ENCODE data around the gene TLE7. TPM values are rescaled to one million over a fixed set of nuclear protein-coding genes. Genes with fewer than 3 reads are reported as not detected.

Gene TLE7
- total and polyA plus RNA-seq, 2 experiments from 2014 or later, result 0.44 to 2.5 TPM

DNA sequence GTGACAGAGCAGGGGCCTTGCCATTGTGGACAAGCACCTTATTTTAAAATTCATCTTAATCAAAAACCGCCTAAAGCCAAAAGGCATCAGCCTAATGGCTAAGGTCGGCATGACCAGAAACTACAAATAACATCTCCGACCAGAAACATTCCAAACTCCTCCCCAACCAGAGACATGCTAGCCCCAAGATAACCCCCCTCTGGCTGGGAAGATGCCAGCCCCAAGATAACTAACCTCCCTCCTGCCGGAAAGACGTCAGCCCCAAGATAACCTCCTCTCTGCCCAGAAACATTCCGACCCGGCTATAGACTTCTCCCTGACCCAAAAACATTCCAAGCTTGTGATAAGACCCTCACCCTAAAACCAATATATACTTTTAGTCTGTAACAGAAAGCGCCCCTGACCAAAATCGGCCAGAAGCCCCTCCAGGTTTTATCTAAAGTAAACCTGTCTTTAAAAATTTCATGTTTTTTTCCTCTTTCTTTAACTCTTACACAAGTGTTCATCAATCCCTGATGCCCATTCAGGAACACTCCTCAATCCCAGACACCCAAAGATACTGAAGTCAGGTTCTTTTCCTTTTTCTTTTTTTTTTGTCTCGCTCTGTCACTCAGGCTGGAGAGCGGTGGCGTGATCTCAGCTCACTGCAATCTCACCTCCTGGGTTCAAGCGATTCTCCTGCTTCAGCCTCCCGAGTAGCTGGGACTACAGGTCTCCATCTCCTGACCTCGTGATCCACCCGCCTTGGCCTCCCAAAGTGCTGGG is 32.7 kb downstream of the TLE7 start (continued):
- TF ChIP-seq, protein P1, sequence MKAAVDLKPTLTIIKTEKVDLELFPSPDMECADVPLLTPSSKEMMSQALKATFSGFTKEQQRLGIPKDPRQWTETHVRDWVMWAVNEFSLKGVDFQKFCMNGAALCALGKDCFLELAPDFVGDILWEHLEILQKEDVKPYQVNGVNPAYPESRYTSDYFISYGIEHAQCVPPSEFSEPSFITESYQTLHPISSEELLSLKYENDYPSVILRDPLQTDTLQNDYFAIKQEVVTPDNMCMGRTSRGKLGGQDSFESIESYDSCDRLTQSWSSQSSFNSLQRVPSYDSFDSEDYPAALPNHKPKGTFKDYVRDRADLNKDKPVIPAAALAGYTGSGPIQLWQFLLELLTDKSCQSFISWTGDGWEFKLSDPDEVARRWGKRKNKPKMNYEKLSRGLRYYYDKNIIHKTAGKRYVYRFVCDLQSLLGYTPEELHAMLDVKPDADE (IDR thresholded peaks at IDR 0.05), result no peak
- TF ChIP-seq, protein P2, sequence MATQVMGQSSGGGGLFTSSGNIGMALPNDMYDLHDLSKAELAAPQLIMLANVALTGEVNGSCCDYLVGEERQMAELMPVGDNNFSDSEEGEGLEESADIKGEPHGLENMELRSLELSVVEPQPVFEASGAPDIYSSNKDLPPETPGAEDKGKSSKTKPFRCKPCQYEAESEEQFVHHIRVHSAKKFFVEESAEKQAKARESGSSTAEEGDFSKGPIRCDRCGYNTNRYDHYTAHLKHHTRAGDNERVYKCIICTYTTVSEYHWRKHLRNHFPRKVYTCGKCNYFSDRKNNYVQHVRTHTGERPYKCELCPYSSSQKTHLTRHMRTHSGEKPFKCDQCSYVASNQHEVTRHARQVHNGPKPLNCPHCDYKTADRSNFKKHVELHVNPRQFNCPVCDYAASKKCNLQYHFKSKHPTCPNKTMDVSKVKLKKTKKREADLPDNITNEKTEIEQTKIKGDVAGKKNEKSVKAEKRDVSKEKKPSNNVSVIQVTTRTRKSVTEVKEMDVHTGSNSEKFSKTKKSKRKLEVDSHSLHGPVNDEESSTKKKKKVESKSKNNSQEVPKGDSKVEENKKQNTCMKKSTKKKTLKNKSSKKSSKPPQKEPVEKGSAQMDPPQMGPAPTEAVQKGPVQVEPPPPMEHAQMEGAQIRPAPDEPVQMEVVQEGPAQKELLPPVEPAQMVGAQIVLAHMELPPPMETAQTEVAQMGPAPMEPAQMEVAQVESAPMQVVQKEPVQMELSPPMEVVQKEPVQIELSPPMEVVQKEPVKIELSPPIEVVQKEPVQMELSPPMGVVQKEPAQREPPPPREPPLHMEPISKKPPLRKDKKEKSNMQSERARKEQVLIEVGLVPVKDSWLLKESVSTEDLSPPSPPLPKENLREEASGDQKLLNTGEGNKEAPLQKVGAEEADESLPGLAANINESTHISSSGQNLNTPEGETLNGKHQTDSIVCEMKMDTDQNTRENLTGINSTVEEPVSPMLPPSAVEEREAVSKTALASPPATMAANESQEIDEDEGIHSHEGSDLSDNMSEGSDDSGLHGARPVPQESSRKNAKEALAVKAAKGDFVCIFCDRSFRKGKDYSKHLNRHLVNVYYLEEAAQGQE (IDR thresholded peaks at IDR 0.05; ENCODE audit: unreplicated experiment), result no peak

DNA sequence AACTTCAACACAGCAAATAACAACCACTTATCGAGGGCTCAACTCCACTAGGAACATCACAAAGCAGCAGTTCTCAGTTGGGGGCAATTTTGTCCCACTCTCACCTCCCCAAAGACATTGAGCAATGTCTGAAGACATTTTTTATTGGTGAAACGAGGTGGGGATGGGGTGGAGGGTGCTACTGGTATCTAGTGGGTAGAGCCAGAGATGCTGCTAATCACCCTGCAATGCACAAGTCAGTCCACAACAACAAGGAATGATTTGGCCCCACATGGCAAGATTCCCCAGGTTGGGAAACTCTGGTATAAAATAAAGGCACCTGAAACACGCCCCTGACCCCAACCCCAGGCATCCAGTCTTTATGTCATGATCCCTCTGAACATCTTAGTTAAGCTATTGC is 33.3 kb downstream of the TLE7 start:
- Histone ChIP-seq H3K36me3 (ENCODE audit: insufficient read depth) (no peaks in the 10 kb centered on the region; the same call in 1 of the 2 replicates), H3K9me2 (ENCODE audit: insufficient read depth) (no peaks in the 10 kb centered on the region), H3K79me2 (replicated peaks; ENCODE audit: insufficient read depth) (no peaks in the 10 kb centered on the region), H3K4me2 (no peak overlapping the region), H3K4me1 (ENCODE audit: insufficient read depth) (0 out of 2 replicates have a peak, but pooled peaks cover 4% of the 10 kb centered on the region), H3K27ac (ENCODE audit: low read depth) (no peak overlapping the region), H3K27me3 (ENCODE audit: insufficient read depth) (no peaks in the 10 kb centered on the region), H4K20me1 (replicated peaks; ENCODE audit: insufficient read depth) (no peaks in the 10 kb centered on the region), H3K4me3 (no peak overlapping the region), H3F3A (replicated peaks; ENCODE audit: low read depth) (no peaks in the 10 kb centered on the region), H2AFZ (no peak overlapping the region)
- Mint-ChIP-seq H3K4me1 (peaks cover 9% of the 10 kb centered on the region), H3K27ac (no peak overlapping the region), H3K4me3 (no peak overlapping the region), H3K36me3 (ENCODE audit: low read depth) (peaks cover 12% of the 10 kb centered on the region), H3K9me3 (peaks cover 22% of the 10 kb centered on the region), H3K27me3 (ENCODE audit: insufficient read depth, low read depth, poor library complexity) (peaks cover 12% of the 10 kb centered on the region)
- no peak for ATAC-seq
- DNase-seq (ENCODE audit: low spot score), result no peak
- TF ChIP-seq ZNF114 (CRISPR knock-in tag; IDR thresholded peaks at IDR 0.05) (no peak), JUNB (IDR thresholded peaks at IDR 0.05; ENCODE audit: unreplicated experiment) (no peak), ZNF331 (CRISPR knock-in tag; IDR thresholded peaks at IDR 0.05; ENCODE audit: low read depth) (no peak), NANOG (IDR thresholded peaks at IDR 0.05; ENCODE audit: borderline replicate concordance) (no peak), EZH2 (IDR thresholded peaks at IDR 0.05; ENCODE audit: low read depth, unreplicated experiment) (no peak), CREB1 (CRISPR knock-in tag; IDR thresholded peaks at IDR 0.05; ENCODE audit: low read depth) (no peak), POLR2AphosphoS5 (IDR thresholded peaks at IDR 0.05; ENCODE audit: low read depth) (no peak), EZH2phosphoT487 (IDR thresholded peaks at IDR 0.05; ENCODE audit: unreplicated experiment) (no peak)
- TF ChIP-seq, protein P3, sequence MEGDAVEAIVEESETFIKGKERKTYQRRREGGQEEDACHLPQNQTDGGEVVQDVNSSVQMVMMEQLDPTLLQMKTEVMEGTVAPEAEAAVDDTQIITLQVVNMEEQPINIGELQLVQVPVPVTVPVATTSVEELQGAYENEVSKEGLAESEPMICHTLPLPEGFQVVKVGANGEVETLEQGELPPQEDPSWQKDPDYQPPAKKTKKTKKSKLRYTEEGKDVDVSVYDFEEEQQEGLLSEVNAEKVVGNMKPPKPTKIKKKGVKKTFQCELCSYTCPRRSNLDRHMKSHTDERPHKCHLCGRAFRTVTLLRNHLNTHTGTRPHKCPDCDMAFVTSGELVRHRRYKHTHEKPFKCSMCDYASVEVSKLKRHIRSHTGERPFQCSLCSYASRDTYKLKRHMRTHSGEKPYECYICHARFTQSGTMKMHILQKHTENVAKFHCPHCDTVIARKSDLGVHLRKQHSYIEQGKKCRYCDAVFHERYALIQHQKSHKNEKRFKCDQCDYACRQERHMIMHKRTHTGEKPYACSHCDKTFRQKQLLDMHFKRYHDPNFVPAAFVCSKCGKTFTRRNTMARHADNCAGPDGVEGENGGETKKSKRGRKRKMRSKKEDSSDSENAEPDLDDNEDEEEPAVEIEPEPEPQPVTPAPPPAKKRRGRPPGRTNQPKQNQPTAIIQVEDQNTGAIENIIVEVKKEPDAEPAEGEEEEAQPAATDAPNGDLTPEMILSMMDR (conservative IDR thresholded peaks at IDR 0.05; ENCODE audit: low read depth in 2 of 2), result no peak
- TF ChIP-seq, protein P2 (IDR thresholded peaks at IDR 0.05; ENCODE audit: unreplicated experiment), result no peak

Data from GM23338 (cell line).